ENCODE measurements around the gene SLC18A2. TPM values are rescaled to one million over a fixed set of nuclear protein-coding genes. Genes with fewer than 3 reads are reported as not detected.
"Not testable (repeated sequence)": the region's sequence is repeated elsewhere in the genome, so short reads cannot be mapped to it uniquely, and the experiment has no call there.

SLC18A2 gene
- total RNA-seq, 1 donor, result 2.8 TPM

GRCh38 chr10:117300671-117301070 is 59.8 kb downstream of the SLC18A2 start:
- no peak overlapping the region for H3K4me3 ChIP-seq (ENCODE audit: low read length)

GRCh38 chr10:117303451-117303850 is 62.5 kb downstream of the SLC18A2 start:
- H3K4me1 ChIP-seq (ENCODE audit: insufficient read depth, low read length); H3K9me3 ChIP-seq (ENCODE audit: low read depth, low read length); H3K27me3 ChIP-seq (ENCODE audit: insufficient read depth, low read length); H3K4me3 ChIP-seq (ENCODE audit: low read length): not testable (repeated sequence)

More at GRCh38 chr10:117300671-117301070, 59.8 kb downstream of the SLC18A2 start:
- no peaks in the 10 kb centered on the region for H3K27me3 ChIP-seq (ENCODE audit: insufficient read depth, low read length)
- H3K9me3 ChIP-seq (ENCODE audit: low read depth, low read length), result no peaks in the 10 kb centered on the region
- no peaks in the 10 kb centered on the region for H3K4me1 ChIP-seq (ENCODE audit: insufficient read depth, low read length)

DNA sequence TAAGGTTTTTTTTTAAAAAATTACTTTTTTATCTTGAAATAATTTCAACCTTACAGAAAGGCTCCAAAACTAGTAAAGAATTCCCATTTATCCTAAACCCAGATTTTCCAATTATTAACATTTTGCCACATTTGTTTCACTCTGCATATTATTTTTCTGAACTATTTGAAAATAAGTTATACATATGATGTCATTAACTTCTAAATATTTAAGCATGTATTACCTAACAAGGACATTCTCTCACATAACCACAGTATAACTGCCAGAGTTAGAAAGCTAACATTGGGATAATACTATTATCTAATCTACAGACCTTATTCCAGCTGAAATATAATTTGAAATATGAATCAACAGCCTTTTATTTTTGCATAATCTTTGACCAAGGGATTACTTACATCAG is 65.8 kb downstream of the SLC18A2 start:
- Histone ChIP-seq H3K4me3 (ENCODE audit: low read length) (no peak overlapping the region), H3K27me3 (ENCODE audit: insufficient read depth, low read length) (no peaks in the 10 kb centered on the region), H3K4me1 (ENCODE audit: insufficient read depth, low read length) (no peaks in the 10 kb centered on the region), H3K9me3 (ENCODE audit: low read depth, low read length) (no peaks in the 10 kb centered on the region)

DNA sequence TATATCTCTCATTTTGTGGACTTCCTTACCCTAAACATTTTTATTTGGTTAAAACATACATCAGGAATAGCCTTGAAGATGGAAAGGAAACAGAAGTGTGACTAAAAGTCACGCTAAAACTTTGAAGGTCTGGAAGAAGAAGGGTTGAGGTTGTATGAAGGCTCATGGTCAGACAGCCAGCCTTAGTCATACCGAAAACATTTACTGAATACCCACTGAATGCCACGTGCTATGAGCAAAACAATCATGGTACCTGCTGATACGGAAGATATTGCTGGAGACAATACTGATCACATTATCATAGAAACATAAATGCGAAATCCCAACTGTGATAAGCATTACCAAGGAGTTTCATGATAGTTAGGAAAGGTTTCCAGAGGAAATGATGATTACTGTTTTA is 70.3 kb downstream of the SLC18A2 start:
- Histone ChIP-seq H3K9me3 (ENCODE audit: low read depth, low read length) (no peaks in the 10 kb centered on the region), H3K27me3 (ENCODE audit: insufficient read depth, low read length) (no peaks in the 10 kb centered on the region), H3K4me3 (ENCODE audit: low read length) (no peak overlapping the region), H3K4me1 (ENCODE audit: insufficient read depth, low read length) (no peaks in the 10 kb centered on the region)

- Histone ChIP-seq H3K4me1 (ENCODE audit: insufficient read depth, low read length) (no peaks in the 10 kb centered on the region), H3K4me3 (ENCODE audit: low read length) (no peak overlapping the region), H3K9me3 (ENCODE audit: low read depth, low read length) (no peaks in the 10 kb centered on the region), H3K27me3 (ENCODE audit: insufficient read depth, low read length) (no peaks in the 10 kb centered on the region)
These were observed 71.5 kb downstream of the SLC18A2 start for GRCh38 chr10:117312430-117312829.

DNA sequence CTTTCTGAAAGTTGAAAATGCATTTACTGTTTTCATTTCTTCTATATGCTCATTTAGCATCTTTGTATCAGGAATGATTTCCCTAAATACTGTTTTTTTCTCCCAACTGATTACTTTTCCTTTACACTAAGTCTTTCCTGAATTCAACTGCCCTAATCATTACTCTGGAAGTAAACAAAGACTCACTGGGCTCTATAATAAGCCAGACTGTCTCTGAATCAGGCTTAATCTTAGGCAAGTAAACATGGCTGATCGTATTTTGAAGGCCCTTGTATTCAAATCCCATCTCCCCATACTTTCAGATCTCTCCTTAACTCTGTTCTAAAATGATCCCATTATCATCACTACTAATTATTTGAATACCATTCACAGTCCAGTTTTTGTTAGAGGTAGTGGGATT is 72.7 kb downstream of the SLC18A2 start:
- Histone ChIP-seq H3K27me3 (ENCODE audit: insufficient read depth, low read length) (no peaks in the 10 kb centered on the region), H3K4me3 (ENCODE audit: low read length) (no peak overlapping the region), H3K9me3 (ENCODE audit: low read depth, low read length) (no peaks in the 10 kb centered on the region), H3K4me1 (ENCODE audit: insufficient read depth, low read length) (no peaks in the 10 kb centered on the region)

- no peaks in the 10 kb centered on the region for H3K27me3 ChIP-seq (ENCODE audit: insufficient read depth, low read length)
- no peaks in the 10 kb centered on the region for H3K4me1 ChIP-seq (ENCODE audit: insufficient read depth, low read length)
- H3K4me3 ChIP-seq (ENCODE audit: low read length), result no peak overlapping the region
- no peaks in the 10 kb centered on the region for H3K9me3 ChIP-seq (ENCODE audit: low read depth, low read length)
These were observed 75.8 kb downstream of the SLC18A2 start for GRCh38 chr10:117316701-117317100.

- Histone ChIP-seq H3K9me3 (ENCODE audit: low read depth, low read length) (no peaks in the 10 kb centered on the region), H3K4me3 (ENCODE audit: low read length) (no peak overlapping the region), H3K4me1 (ENCODE audit: insufficient read depth, low read length) (no peaks in the 10 kb centered on the region), H3K27me3 (ENCODE audit: insufficient read depth, low read length) (no peaks in the 10 kb centered on the region)
These were observed 78.0 kb downstream of the SLC18A2 start for GRCh38 chr10:117318909-117319308.

GRCh38 chr10:117320050-117320665 is 79.2 kb downstream of the SLC18A2 start:
- H3K9me3 ChIP-seq (ENCODE audit: low read depth, low read length), result no peaks in the 10 kb centered on the region
- no peak overlapping the region for H3K4me3 ChIP-seq (ENCODE audit: low read length)
- H3K27me3 ChIP-seq (ENCODE audit: insufficient read depth, low read length), result no peaks in the 10 kb centered on the region
- no peaks in the 10 kb centered on the region for H3K4me1 ChIP-seq (ENCODE audit: insufficient read depth, low read length)

DNA sequence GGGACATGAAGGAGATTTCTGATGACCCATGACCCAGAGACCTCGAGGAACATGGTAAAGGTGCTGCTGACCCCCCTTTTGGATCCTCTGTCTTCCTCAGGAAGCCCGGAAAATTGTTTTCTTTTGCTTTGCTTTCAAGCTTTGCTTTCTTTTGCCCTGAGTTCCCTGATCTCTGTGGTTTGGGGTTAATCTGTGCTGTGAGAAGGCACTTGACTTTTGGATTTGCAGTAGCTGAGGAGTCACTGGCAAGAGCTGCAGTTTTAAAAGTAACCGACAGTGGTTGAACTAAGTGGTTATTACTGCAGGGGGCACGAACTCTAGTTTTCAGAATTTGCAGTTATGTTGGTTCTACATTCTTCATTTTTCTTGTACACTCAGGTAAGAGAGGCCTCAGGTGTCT is 81.3 kb downstream of the SLC18A2 start:
- Histone ChIP-seq H3K27me3 (ENCODE audit: insufficient read depth, low read length) (no peaks in the 10 kb centered on the region), H3K9me3 (ENCODE audit: low read depth, low read length) (no peaks in the 10 kb centered on the region), H3K4me1 (ENCODE audit: insufficient read depth, low read length) (no peaks in the 10 kb centered on the region), H3K4me3 (ENCODE audit: low read length) (no peak overlapping the region)

GRCh38 chr10:117324367-117324766 is 83.5 kb downstream of the SLC18A2 start:
- H3K9me3 ChIP-seq (ENCODE audit: low read depth, low read length), result no peaks in the 10 kb centered on the region
- H3K4me1 ChIP-seq (ENCODE audit: insufficient read depth, low read length), result no peaks in the 10 kb centered on the region
- H3K4me3 ChIP-seq (ENCODE audit: low read length), result no peak overlapping the region
- H3K27me3 ChIP-seq (ENCODE audit: insufficient read depth, low read length), result no peaks in the 10 kb centered on the region

DNA sequence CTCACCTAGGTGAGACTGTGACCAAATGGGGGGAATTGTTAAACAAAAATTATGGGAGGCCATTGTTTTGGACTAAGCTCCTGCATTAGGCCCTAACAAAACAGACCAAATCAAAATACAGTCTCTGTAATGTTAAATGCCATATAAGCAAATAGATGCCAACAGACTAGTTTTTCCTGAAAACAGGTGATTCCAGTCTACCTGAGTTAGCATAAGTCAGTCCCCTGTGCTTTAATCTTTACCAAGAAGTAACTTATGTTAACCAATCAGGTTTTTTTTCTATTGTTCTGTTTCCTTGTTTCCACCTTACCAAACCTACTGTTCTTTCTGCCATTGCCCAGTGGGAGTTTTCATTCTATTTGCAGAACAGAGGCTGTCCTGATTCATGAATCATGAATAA is 86.3 kb downstream of the SLC18A2 start:
- Histone ChIP-seq H3K9me3 (ENCODE audit: low read depth, low read length) (no peaks in the 10 kb centered on the region), H3K4me3 (ENCODE audit: low read length) (no peak overlapping the region), H3K4me1 (ENCODE audit: insufficient read depth, low read length) (no peaks in the 10 kb centered on the region), H3K27me3 (ENCODE audit: insufficient read depth, low read length) (no peaks in the 10 kb centered on the region)

Other genes with a start within 250 kb of the SLC18A2 start
- gene SHTN1, start 235.9 kb upstream of the SLC18A2 start, total RNA-seq, result 10.0 TPM
- not detected for gene VAX1, start 102.8 kb upstream of the SLC18A2 start, total RNA-seq
- gene KCNK18, start 43.6 kb upstream of the SLC18A2 start, total RNA-seq, result not detected
- 53.1 TPM for gene PDZD8, start 134.3 kb downstream of the SLC18A2 start, total RNA-seq